H1 (cell line): ENCODE data around the gene TMPRSS11E. TPM values are rescaled to one million over a fixed set of nuclear protein-coding genes. Genes with fewer than 3 reads are reported as not detected.
"Not testable (repeated sequence)": the region's sequence is repeated elsewhere in the genome, so short reads cannot be mapped to it uniquely, and the experiment has no call there.

Source experiments
- CTCF ChIA-PET: fragments of 300-600 bp; sonication (Branson Sonifier 250); formaldehyde crosslinking; loops from one replicate; lab custom pipeline; 2021; ENCODE audit not compliant: partially characterized antibody; lab: Charles Lee
- POLR2A ChIA-PET: fragments of 300-600 bp; sonication (Branson Sonifier 250); formaldehyde crosslinking; loops from one replicate; lab custom pipeline; 2021; ENCODE audit warnings: inconsistent platforms; ENCODE audit not compliant: partially characterized antibody; lab: Charles Lee
- DNase-seq, 2 experiments: peaks; one replicate each; pipeline versions ENCODE4 v3.0.0 to v3.0.0-alpha.2; 2010 to 2022; ENCODE audit warnings: low spot score in 2 of 2, low read depth in 1 of 2, mixed read lengths in 1 of 2
- FAIRE-seq: peaks from 2 replicates; lab custom pipeline; 2011; peaks lifted over from hg19 to GRCh38; lab: Jason Lieb, UNC
- H2AFZ ChIP-seq: 2 replicates; pipeline ENCODE4 v1.8.1; 2012; ENCODE audit warnings: low read length, inconsistent platforms
- H2AK5ac ChIP-seq: 2 replicates; pipeline ENCODE4 v1.6.1; 2013; ENCODE audit warnings: low read depth, low read length
- H2BK120ac ChIP-seq: replicated peaks from 2 replicates; pipeline ENCODE3; 2013; ENCODE audit warnings: low read depth, low read length, inconsistent platforms
- H2BK12ac ChIP-seq: 2 replicates; pipeline ENCODE4 v1.6.1; 2013; ENCODE audit warnings: low read depth, low read length
- H2BK15ac ChIP-seq: 2 replicates; pipeline ENCODE4 v1.6.1; 2013; ENCODE audit warnings: low read length
- H2BK20ac ChIP-seq: 2 replicates; pipeline ENCODE4 v1.6.1; 2013; ENCODE audit warnings: low read length
- H2BK5ac ChIP-seq: 2 replicates; pipeline ENCODE4 v1.6.1; 2013; ENCODE audit warnings: low read depth, low read length
- H3K14ac ChIP-seq: 2 replicates; pipeline ENCODE4 v1.6.1; 2013; ENCODE audit warnings: inconsistent platforms; ENCODE audit not compliant: insufficient read length
- H3K18ac ChIP-seq: 2 replicates; pipeline ENCODE4 v1.6.1; 2013; ENCODE audit warnings: low read length; ENCODE audit errors: extremely low read depth
- H3K23ac ChIP-seq: 2 replicates; pipeline ENCODE4 v1.6.1; 2013; ENCODE audit warnings: inconsistent platforms; ENCODE audit not compliant: insufficient read length
- H3K23me2 ChIP-seq: 2 replicates; pipeline ENCODE4 v1.6.1; 2013; ENCODE audit warnings: low read depth, low read length
- H3K27ac ChIP-seq: 2 replicates; pipeline ENCODE4 v1.6.1; 2011; ENCODE audit warnings: low read depth, low read length, inconsistent platforms
- H3K27me3 ChIP-seq, 4 experiments: replicated peaks in 1 of 4; 1 replicate in 1 of 4; 2 replicates in 3 of 4; pipeline versions ENCODE4 v1.6.1 to v1.8.1; 2011 to 2013; ENCODE audit warnings: low read length in 3 of 4, mild to moderate bottlenecking in 3 of 4, inconsistent platforms in 2 of 4, mixed read lengths in 2 of 4, moderate library complexity in 1 of 4; ENCODE audit not compliant: control insufficient read depth in 3 of 4, insufficient read depth in 3 of 4; ENCODE audit errors: extremely low read depth in 1 of 4
- H3K36me3 ChIP-seq, 4 experiments: 2 replicates each; pipeline versions ENCODE4 v1.6.1 to v1.8.1; 2011 to 2013; ENCODE audit warnings: mild to moderate bottlenecking in 4 of 4, low read length in 3 of 4, moderate library complexity in 2 of 4, control low read depth in 1 of 4, inconsistent platforms in 1 of 4; ENCODE audit not compliant: insufficient read depth in 4 of 4, control insufficient read depth in 2 of 4
- H3K4ac ChIP-seq: replicated peaks from 2 replicates; pipeline ENCODE3; 2013; ENCODE audit warnings: low read length, low read depth, mixed read lengths, inconsistent platforms; ENCODE audit not compliant: insufficient read length
- H3K4me1 ChIP-seq, 4 experiments: replicated peaks in 1 of 4; 1 replicate in 1 of 4; 2 replicates in 3 of 4; pipeline versions ENCODE4 v1.6.1 to v1.8.1; 2011 to 2013; ENCODE audit warnings: low read length in 3 of 4, inconsistent platforms in 2 of 4, mixed read lengths in 1 of 4; ENCODE audit not compliant: insufficient read depth in 4 of 4, control insufficient read depth in 3 of 4
- H3K4me2 ChIP-seq, 2 experiments: 2 replicates each; pipeline versions ENCODE4 v1.6.1 to v1.8.1; 2011 to 2013; ENCODE audit warnings: low read depth in 2 of 2, low read length in 2 of 2, control low read depth in 1 of 2, inconsistent platforms in 1 of 2, mild to moderate bottlenecking in 1 of 2; ENCODE audit not compliant: insufficient read depth in 1 of 2
- H3K4me3 ChIP-seq, 4 experiments: fragments of 200-600, 300-600 bp in 1 of 4; sonication (generic), shearing (Covaris generic), sonication (Bioruptor Twin) in 1 of 4; 2 replicates each; pipeline versions ENCODE4 v1.5.1 to v1.8.1; 2011 to 2016; ENCODE audit warnings: low read length in 4 of 4, low read depth in 3 of 4, control low read depth in 2 of 4, inconsistent platforms in 2 of 4, mild to moderate bottlenecking in 2 of 4, mixed read lengths in 1 of 4, moderate library complexity in 1 of 4; ENCODE audit not compliant: insufficient read depth in 2 of 4; ENCODE audit errors: extremely low read depth in 1 of 4
- H3K56ac ChIP-seq: replicated peaks from 2 replicates; pipeline ENCODE3; 2013; ENCODE audit warnings: low read depth, mild to moderate bottlenecking, mixed read lengths, low read length, inconsistent platforms; ENCODE audit not compliant: insufficient read length
- H3K79me1 ChIP-seq: 2 replicates; pipeline ENCODE4 v1.6.1; 2013; ENCODE audit warnings: low read depth, low read length, control low read depth
- H3K79me2 ChIP-seq, 2 experiments: 2 replicates each; pipeline versions ENCODE4 v1.6.1 to v1.8.1; 2012 to 2013; ENCODE audit warnings: low read length in 2 of 2, mild to moderate bottlenecking in 2 of 2, inconsistent platforms in 1 of 2; ENCODE audit not compliant: insufficient read depth in 2 of 2, control insufficient read depth in 1 of 2
- H3K9ac ChIP-seq, 4 experiments: replicated peaks in 1 of 4; 1 replicate in 1 of 4; 2 replicates in 3 of 4; pipeline versions ENCODE4 v1.6.1 to v1.8.1; 2011 to 2013; ENCODE audit warnings: low read depth in 3 of 4, low read length in 3 of 4, control low read depth in 2 of 4, mild to moderate bottlenecking in 2 of 4, moderate library complexity in 2 of 4, inconsistent platforms in 1 of 4; ENCODE audit errors: extremely low read depth in 1 of 4
- H3K9me3 ChIP-seq, 2 experiments: 2 replicates each; pipeline versions ENCODE4 v1.6.1 to v1.8.1; 2012 to 2013; ENCODE audit warnings: mild to moderate bottlenecking in 2 of 2, moderate library complexity in 2 of 2, control low read depth in 1 of 2, inconsistent platforms in 1 of 2, low read depth in 1 of 2, low read length in 1 of 2, mixed read lengths in 1 of 2; ENCODE audit not compliant: insufficient read depth in 2 of 2
- H4K20me1 ChIP-seq, 2 experiments: replicated peaks in 1 of 2; 2 replicates each; pipeline versions ENCODE3 to v1.8.1; 2011 to 2013; ENCODE audit warnings: inconsistent platforms in 2 of 2, low read length in 2 of 2, mild to moderate bottlenecking in 1 of 2; ENCODE audit not compliant: insufficient read depth in 2 of 2, control insufficient read depth in 1 of 2
- H4K5ac ChIP-seq: 2 replicates; pipeline ENCODE4 v1.6.1; 2013; ENCODE audit warnings: low read length, low read depth, mixed read lengths, inconsistent platforms; ENCODE audit not compliant: insufficient read length
- H4K8ac ChIP-seq: 2 replicates; pipeline ENCODE4 v1.8.0; 2013; ENCODE audit warnings: mild to moderate bottlenecking, moderate library complexity, low read length, inconsistent platforms; ENCODE audit not compliant: insufficient read depth; ENCODE audit errors: extremely low read depth
- H4K91ac ChIP-seq: replicated peaks from 2 replicates; pipeline ENCODE3; 2013; ENCODE audit warnings: low read length, mixed read lengths, inconsistent platforms; ENCODE audit not compliant: insufficient read length
- RAD21 ChIP-seq, 2 experiments: IDR thresholded peaks in 1 of 2; conservative IDR thresholded peaks in 1 of 2; 2 replicates each; pipeline ENCODE4 v1.6.1; 2011; ENCODE audit warnings: low read depth in 2 of 2, low read length in 2 of 2, improper control_type of control experiment in 1 of 2, inconsistent platforms in 1 of 2, mild to moderate bottlenecking in 1 of 2, moderate library complexity in 1 of 2
- SAP30 ChIP-seq: fragments of 300-600 bp; sonication (generic); IDR thresholded peaks from 2 replicates; pipeline ENCODE4 v1.7.1; 2012; ENCODE audit warnings: low read length, moderate library complexity, mild to moderate bottlenecking, inconsistent platforms; ENCODE audit not compliant: insufficient read depth, insufficient replicate concordance
- WGBS, 2 experiments: shearing (Covaris generic) in 1 of 2; methylation state at CpG; one replicate each; pipeline versions ENCODE4 v1.1.6 to v1.1.7; 2013 to 2015; ENCODE audit warnings: low lambda C conversion rate in 2 of 2, mixed read lengths in 2 of 2, inconsistent platforms in 1 of 2, low coverage in 1 of 2, missing lambda C conversion rate in 1 of 2; ENCODE audit not compliant: insufficient replicate concordance in 2 of 2, insufficient coverage in 1 of 2, insufficient read length in 1 of 2; ENCODE audit errors: extremely low coverage in 1 of 2, missing lambda C conversion rate in 1 of 2; 5-methylcytosine and 5-hydroxymethylcytosine counted together
- polyA plus RNA-seq, 7 experiments: library from polyadenylated mRNA; depleted of rRNA in 3 of 7; stranded (reverse) in 5 of 7; unstranded in 2 of 7; fragments of >200 nt in 5 of 7; fragments of 200-250 nt in 2 of 7; gene quantifications; 1 replicate in 5 of 7; 2 replicates in 1 of 7; 4 replicates in 1 of 7; pipeline versions ENCODE4 v1.2.1 to v1.2.3, GENCODE V29; 2011 to 2013; ENCODE audit warnings: missing spikeins in 2 of 7, mixed read lengths in 2 of 7
- total RNA-seq: library from RNA; stranded (reverse); fragmentation: NEBNext Ultra II Directional; extraction: Animal tissue kit (Norgen Biotek cat#: 25700); gene quantifications from 2 replicates; pipeline ENCODE4 v1.2.1, GENCODE V29; 2021

The TMPRSS11E gene
- total and polyA plus RNA-seq, 2 of the 8 experiments (the other 6 are each of a cell fraction or from before 2014, with no cell fraction given): 0.38 to 0.71 TPM

DNA sequence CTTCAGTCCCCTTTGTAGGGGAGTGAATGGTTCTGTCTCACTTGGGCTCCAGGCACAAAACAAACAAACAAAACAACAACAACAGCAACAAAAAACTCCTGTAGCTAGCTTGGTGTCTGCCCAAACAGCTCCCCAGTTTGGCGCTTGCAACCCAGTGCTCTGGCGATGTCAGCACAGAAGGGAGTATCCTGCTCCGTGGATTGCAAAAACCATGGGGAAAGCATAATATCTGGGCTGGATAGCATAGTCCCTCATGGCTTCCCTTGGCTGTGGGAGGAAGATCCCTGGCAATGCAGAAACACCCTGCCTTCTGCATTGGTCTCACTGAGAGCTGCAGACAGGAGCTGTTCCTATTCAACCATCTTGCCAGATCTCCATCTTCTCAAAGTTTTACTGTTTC is 89.1 kb downstream of the TMPRSS11E start (continued):
- TF ChIP-seq RAD21 (IDR thresholded peaks at IDR 0.05 in 1 of 2, conservative IDR thresholded peaks at IDR 0.05 in 1 of 2; ENCODE audit: low read depth in 2 of 2, low read length in 2 of 2): no peak
- no peak for TF ChIP-seq SAP30

DNA sequence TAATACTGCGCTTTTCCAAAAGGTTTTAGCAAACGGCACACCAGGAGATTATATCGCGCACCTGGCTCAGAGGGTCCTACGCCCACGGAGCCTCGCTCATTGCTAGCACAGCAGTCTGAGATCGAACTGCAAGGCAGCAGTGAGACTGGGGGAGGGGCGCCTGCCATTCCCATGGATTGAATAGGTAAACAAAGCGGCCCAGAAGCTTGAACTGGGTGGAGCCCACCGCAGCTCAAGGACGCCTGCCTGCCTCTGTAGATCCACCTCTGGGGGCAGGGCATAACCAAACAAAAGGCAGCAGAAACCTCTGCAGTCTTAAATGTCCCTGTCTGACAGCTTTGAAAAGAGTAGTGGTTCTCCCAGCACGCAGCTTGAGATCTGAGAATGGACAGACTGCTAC is 95.5 kb downstream of the TMPRSS11E start:
- H2AFZ ChIP-seq, H3K79me2 ChIP-seq, H3K4ac ChIP-seq, H2BK15ac ChIP-seq, H3K36me3 ChIP-seq, H3K18ac ChIP-seq, FAIRE-seq, H2BK5ac ChIP-seq, H4K20me1 ChIP-seq, H2AK5ac ChIP-seq, H3K79me1 ChIP-seq, H3K14ac ChIP-seq, H3K4me2 ChIP-seq, DNase-seq, H3K27ac ChIP-seq, H2BK120ac ChIP-seq, H4K5ac ChIP-seq, H3K27me3 ChIP-seq, H2BK12ac ChIP-seq, H2BK20ac ChIP-seq, H3K4me1 ChIP-seq, H4K8ac ChIP-seq, H3K56ac ChIP-seq, H4K91ac ChIP-seq, H3K9me3 ChIP-seq, H3K9ac ChIP-seq, H3K23ac ChIP-seq, POLR2A ChIA-PET, H3K23me2 ChIP-seq, H3K4me3 ChIP-seq: not testable (repeated sequence)
- 96% methylated on average over 7 of the region's 13 CpGs; no CpG with 5 or more reads in 1 of the 2 experiments for WGBS, 2 experiments
- CTCF ChIA-PET: interaction anchor here (0.9 kb wide), 1 partner anchor 636 kb away, joined by 3 read pairs; no protein-coding TSS in a partner anchor
